Uterus (tissue), 2 donors: ENCODE measurements around the gene DNPEP.

ENCODE experiments used
- CTCF ChIP-seq, 4 experiments: fragments of 200-600 bp in 2 of 4; fragments of 450-650 bp in 2 of 4; sonication (generic) in 2 of 4; IDR thresholded peaks; one replicate each; pipeline ENCODE4 v1.5.1; 2016 to 2019; ENCODE audit warnings: antibody characterized with exemption in 4 of 4, mild to moderate bottlenecking in 2 of 4, moderate library complexity in 1 of 4
- POLR2A ChIP-seq, 2 donors: fragments of 450-650 bp; IDR thresholded peaks; one replicate each; pipeline ENCODE4 v1.6.1; 2016; ENCODE audit warnings: antibody characterized with exemption in 2 of 2, mild to moderate bottlenecking in 1 of 2, moderate library complexity in 1 of 2

DNA sequence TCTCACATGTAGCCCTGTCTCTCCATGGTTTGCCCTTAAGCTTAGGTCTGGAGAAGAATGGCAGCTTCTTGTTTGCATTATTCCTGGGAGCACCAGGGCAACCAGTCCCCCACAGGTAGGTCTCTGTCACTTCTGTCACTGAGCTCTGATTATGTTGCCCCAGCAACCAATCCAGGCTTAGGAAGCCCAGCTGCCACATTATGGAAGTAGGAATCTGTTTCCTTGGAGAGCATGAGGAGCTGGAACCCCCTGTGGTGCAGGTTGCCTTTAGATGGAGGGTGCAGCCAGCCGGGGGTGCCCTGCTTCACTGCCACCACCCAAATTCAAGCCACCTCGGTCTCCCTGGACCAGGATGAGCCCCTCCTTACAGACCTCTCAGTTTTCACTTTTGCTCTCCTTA lies 60.0 kb downstream of the DNPEP start:
- TF ChIP-seq CTCF (IDR thresholded peaks at IDR 0.05) (no peak), POLR2A (IDR thresholded peaks at IDR 0.05) (no peak)
